ENCODE results near the gene SMPD3. TPM values are rescaled to one million over a fixed set of nuclear protein-coding genes. Genes with fewer than 3 reads are reported as not detected.

Gene SMPD3
- total and polyA plus RNA-seq, 2 of the 4 experiments (the other 2 are of a cell fraction) = not detected

DNA sequence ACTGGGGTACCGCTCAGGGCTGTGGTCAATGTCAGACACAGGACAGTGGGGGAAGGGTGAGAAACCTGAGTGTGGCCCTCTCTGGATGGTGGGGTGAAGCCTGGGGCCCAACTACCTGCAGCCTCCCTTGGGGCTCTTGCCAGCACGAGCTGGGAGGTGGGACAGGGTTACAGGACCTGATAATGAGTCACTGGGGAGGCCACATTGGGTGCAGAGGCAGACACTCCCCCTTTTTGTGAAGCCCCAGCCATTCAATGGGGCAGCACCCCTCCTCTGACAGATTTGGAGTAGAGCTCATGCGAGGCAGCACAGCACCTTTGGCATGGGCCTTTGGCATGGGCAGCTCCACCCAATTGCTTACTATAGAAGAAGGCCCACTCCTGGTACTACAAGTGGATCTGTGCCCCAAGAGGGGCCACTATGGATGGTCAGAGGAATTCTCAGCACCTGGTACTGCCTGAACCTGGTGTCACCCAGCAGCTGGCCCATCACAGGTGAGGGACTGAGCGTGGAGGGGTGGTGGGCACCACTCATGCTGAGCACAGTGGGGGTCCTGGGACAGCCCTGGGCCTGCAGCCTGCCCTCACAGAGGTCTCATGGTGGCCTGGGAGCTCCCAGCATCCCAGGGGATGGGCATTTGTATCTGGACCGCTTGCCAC is 45.2 kb upstream of the SMPD3 start:
- H3K4me1 ChIP-seq (ENCODE audit: control insufficient read depth, insufficient read depth, low read length) = no peaks in the 10 kb centered on the region
- H3K27me3 ChIP-seq (ENCODE audit: control insufficient read depth, insufficient read depth, low read length) = peaks cover 15% of the 10 kb centered on the region
- POLR2A ChIA-PET (ENCODE audit: unreplicated experiment) = no interaction called here
- no peak overlapping the region for H3K27ac ChIP-seq (ENCODE audit: insufficient read depth, low read length)
- no peak overlapping the region for H3K4me3 ChIP-seq (ENCODE audit: insufficient read depth, low read depth, low read length)
- no peak overlapping the region for H4K8ac ChIP-seq (ENCODE audit: low read depth in 2 of 2, low read length in 2 of 2)
- H4K91ac ChIP-seq (ENCODE audit: insufficient read depth, low read depth, low read length) = no peak overlapping the region
- H3K9me1 ChIP-seq (ENCODE audit: insufficient read depth, low read length) = no peaks in the 10 kb centered on the region
- H3K79me1 ChIP-seq (ENCODE audit: low read depth in 1 of 2, low read length in 2 of 2) = no peaks in the 10 kb centered on the region
- 0 out of 2 replicates have a peak, but pooled peaks cover 2% of the 10 kb centered on the region for H3K9me3 ChIP-seq (ENCODE audit: control insufficient read depth, insufficient read depth, low read length)
- no peak overlapping the region for H3K18ac ChIP-seq (ENCODE audit: low read depth, low read length)
- 40% methylated on average over 1 of the region's 5 CpGs; no CpG with 5 or more reads in 1 of the 2 experiments for WGBS, 2 experiments (ENCODE audit: extremely low coverage in 2 of 2, insufficient read length in 1 of 2)
- H3K36me3 ChIP-seq (ENCODE audit: control insufficient read depth, insufficient read depth, low read length) = no peaks in the 10 kb centered on the region
- H4K20me1 ChIP-seq (ENCODE audit: insufficient read depth, low read length) = no peaks in the 10 kb centered on the region
- no peak overlapping the region for H3K4me2 ChIP-seq (ENCODE audit: low read depth, low read length)
- no peak overlapping the region for H4K5ac ChIP-seq (ENCODE audit: low read depth, low read length)
- H3K23ac ChIP-seq (ENCODE audit: low read depth, low read length) = no peak overlapping the region
- no peak overlapping the region for H2AK9ac ChIP-seq (replicated peaks; ENCODE audit: low read depth, low read length, poor library complexity)
- dilution Hi-C loops (cut with HindIII; ENCODE audit: low sequenced_read_pairs, unreplicated experiment) (no loop called here), intact Hi-C loops (cut with micrococcal nuclease) (no loop called here), in situ Hi-C loops (cut with MboI; ENCODE audit: low sequenced_read_pairs) (no loop called here)
- CTCF ChIA-PET = no interaction called here
- no peak overlapping the region for H2AK5ac ChIP-seq (ENCODE audit: low read depth, low read length)
- H2BK20ac ChIP-seq (ENCODE audit: low read depth, low read length) = no peak overlapping the region
- no peak overlapping the region for H3K9ac ChIP-seq (ENCODE audit: low read depth, low read length)
- H2BK15ac ChIP-seq (ENCODE audit: low read depth, low read length) = no peak overlapping the region
- H2BK120ac ChIP-seq (ENCODE audit: low read depth, low read length) = no peak overlapping the region
- TF ChIP-seq RAD21 (IDR thresholded peaks at IDR 0.05; ENCODE audit: low read length) (no peak), POLR2A (IDR thresholded peaks at IDR 0.05; ENCODE audit: low read depth, low read length) (no peak), MAZ (IDR thresholded peaks at IDR 0.05; ENCODE audit: borderline replicate concordance, low read depth, low read length) (no peak), RFX5 (IDR thresholded peaks at IDR 0.05; ENCODE audit: low read depth, low read length) (no peak), MXI1 (IDR thresholded peaks at IDR 0.05; ENCODE audit: borderline replicate concordance, low read depth, low read length) (no peak), MAFK (IDR thresholded peaks at IDR 0.05; ENCODE audit: low read depth, low read length) (no peak), SMC3 (IDR thresholded peaks at IDR 0.05; ENCODE audit: low read depth, low read length) (no peak), RCOR1 (IDR thresholded peaks at IDR 0.05; ENCODE audit: insufficient replicate concordance, low read length) (no peak), CEBPB (IDR thresholded peaks at IDR 0.05; ENCODE audit: low read depth, low read length) (no peak), CHD1 (IDR thresholded peaks at IDR 0.05; ENCODE audit: low read depth, low read length) (no peak), NFE2L2 (IDR thresholded peaks at IDR 0.05; ENCODE audit: low read depth, low read length) (no peak), BHLHE40 (IDR thresholded peaks at IDR 0.05; ENCODE audit: low read depth, low read length) (no peak)
- TF ChIP-seq, protein P1, sequence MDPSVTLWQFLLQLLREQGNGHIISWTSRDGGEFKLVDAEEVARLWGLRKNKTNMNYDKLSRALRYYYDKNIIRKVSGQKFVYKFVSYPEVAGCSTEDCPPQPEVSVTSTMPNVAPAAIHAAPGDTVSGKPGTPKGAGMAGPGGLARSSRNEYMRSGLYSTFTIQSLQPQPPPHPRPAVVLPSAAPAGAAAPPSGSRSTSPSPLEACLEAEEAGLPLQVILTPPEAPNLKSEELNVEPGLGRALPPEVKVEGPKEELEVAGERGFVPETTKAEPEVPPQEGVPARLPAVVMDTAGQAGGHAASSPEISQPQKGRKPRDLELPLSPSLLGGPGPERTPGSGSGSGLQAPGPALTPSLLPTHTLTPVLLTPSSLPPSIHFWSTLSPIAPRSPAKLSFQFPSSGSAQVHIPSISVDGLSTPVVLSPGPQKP (IDR thresholded peaks at IDR 0.05; ENCODE audit: borderline replicate concordance, low read depth, low read length) = no peak
- TF ChIP-seq, protein P2, sequence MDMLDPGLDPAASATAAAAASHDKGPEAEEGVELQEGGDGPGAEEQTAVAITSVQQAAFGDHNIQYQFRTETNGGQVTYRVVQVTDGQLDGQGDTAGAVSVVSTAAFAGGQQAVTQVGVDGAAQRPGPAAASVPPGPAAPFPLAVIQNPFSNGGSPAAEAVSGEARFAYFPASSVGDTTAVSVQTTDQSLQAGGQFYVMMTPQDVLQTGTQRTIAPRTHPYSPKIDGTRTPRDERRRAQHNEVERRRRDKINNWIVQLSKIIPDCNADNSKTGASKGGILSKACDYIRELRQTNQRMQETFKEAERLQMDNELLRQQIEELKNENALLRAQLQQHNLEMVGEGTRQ (IDR thresholded peaks at IDR 0.05; ENCODE audit: low read depth, low read length) = no peak
- TF ChIP-seq, protein P3, sequence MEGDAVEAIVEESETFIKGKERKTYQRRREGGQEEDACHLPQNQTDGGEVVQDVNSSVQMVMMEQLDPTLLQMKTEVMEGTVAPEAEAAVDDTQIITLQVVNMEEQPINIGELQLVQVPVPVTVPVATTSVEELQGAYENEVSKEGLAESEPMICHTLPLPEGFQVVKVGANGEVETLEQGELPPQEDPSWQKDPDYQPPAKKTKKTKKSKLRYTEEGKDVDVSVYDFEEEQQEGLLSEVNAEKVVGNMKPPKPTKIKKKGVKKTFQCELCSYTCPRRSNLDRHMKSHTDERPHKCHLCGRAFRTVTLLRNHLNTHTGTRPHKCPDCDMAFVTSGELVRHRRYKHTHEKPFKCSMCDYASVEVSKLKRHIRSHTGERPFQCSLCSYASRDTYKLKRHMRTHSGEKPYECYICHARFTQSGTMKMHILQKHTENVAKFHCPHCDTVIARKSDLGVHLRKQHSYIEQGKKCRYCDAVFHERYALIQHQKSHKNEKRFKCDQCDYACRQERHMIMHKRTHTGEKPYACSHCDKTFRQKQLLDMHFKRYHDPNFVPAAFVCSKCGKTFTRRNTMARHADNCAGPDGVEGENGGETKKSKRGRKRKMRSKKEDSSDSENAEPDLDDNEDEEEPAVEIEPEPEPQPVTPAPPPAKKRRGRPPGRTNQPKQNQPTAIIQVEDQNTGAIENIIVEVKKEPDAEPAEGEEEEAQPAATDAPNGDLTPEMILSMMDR (conservative IDR thresholded peaks at IDR 0.05; ENCODE audit: low read depth, low read length) = no peak
- H3K4ac ChIP-seq (ENCODE audit: low read depth, low read length) = no peak overlapping the region
- no peak overlapping the region for H3K14ac ChIP-seq (replicated peaks; ENCODE audit: low read depth, low read length)
- H2AFZ ChIP-seq (replicated peaks; ENCODE audit: low read length, poor library complexity) = no peak overlapping the region
- no peak for ATAC-seq (ENCODE audit: low read depth)
- H2BK5ac ChIP-seq (ENCODE audit: low read depth, low read length, poor library complexity, severe bottlenecking) = no peak overlapping the region
- no peak for DNase-seq
- no peak overlapping the region for H3K56ac ChIP-seq (ENCODE audit: extremely low read depth, insufficient read depth, low read length)
- no TSS peak for BruUV-seq (replicated peaks)

Data from IMR-90 (cell line).